HepG2 (cell line): ENCODE measurements around the gene AKAP9. TPM values are rescaled to one million over a fixed set of nuclear protein-coding genes. Genes with fewer than 3 reads are reported as not detected.

ENCODE experiments used
- ATAC-seq: fragments of 200-7000 bp; cut with Tn5 transposase; 3 replicates; pipeline ENCODE4 v1.9.1; 2020; ENCODE audit warnings: mild to moderate bottlenecking, moderate library complexity
- BruUV-seq: library from RNA; stranded (reverse); fragments of 400-500 nt; replicated peaks from 2 replicates; lab custom pipeline; 2021; lab: Mats Ljungman, UMichigan
- CTCF ChIA-PET: fragments of 300-600 bp; formaldehyde crosslinking; extraction: SDS; loops from one replicate; lab custom pipeline; 2021; ENCODE audit warnings: low total read pairs, inconsistent platforms, low intra/inter-chr PET ratio; lab: Yijun Ruan, JAX
- POLR2A ChIA-PET: fragments of 350-600 bp; sonication (Branson Sonifier 250); formaldehyde crosslinking; loops from one replicate; lab custom pipeline; 2020; ENCODE audit warnings: antibody characterized with exemption, inconsistent platforms; lab: Yijun Ruan, JAX
- DNase-seq: peaks from one replicate; pipeline ENCODE4 v3.0.0-alpha.2; 2015; ENCODE audit warnings: low spot score
- FAIRE-seq: peaks from 3 replicates; lab custom pipeline; 2011; peaks lifted over from hg19 to GRCh38; lab: Jason Lieb, UNC
- H2AFZ ChIP-seq: one replicate; pipeline ENCODE4 v1.6.1; 2011; ENCODE audit warnings: low read length, inconsistent platforms
- H3K27ac ChIP-seq: fragments of 300-600 bp; 3 replicates; pipeline ENCODE4 v1.8.0; 2011; ENCODE audit warnings: mixed run types, mild to moderate bottlenecking, mixed read lengths, low read length, inconsistent platforms; ENCODE audit not compliant: insufficient read depth; ENCODE audit errors: extremely low read length
- H3K27me3 ChIP-seq, 2 experiments: fragments of 200-600 bp in 1 of 2; 2 replicates in 1 of 2; 3 replicates in 1 of 2; pipeline versions ENCODE4 v1.6.0 to v1.8.0; 2011; ENCODE audit warnings: low read length in 2 of 2, mild to moderate bottlenecking in 2 of 2, moderate library complexity in 2 of 2, inconsistent platforms in 1 of 2; ENCODE audit not compliant: insufficient read depth in 2 of 2, control insufficient read depth in 1 of 2
- H3K36me3 ChIP-seq, 2 experiments: fragments of 200-600 bp in 1 of 2; replicated peaks in 1 of 2; 2 replicates in 1 of 2; 3 replicates in 1 of 2; pipeline versions ENCODE4 v1.5.1 to v1.8.0; 2011; ENCODE audit warnings: low read length in 2 of 2, inconsistent platforms in 1 of 2; ENCODE audit not compliant: insufficient read depth in 2 of 2, control insufficient read depth in 1 of 2
- H3K4me1 ChIP-seq: 2 replicates; pipeline ENCODE4 v1.5.1; 2012; ENCODE audit warnings: low read length, inconsistent platforms; ENCODE audit not compliant: insufficient read depth
- H3K4me2 ChIP-seq: 2 replicates; pipeline ENCODE4 v1.6.0; 2011; ENCODE audit warnings: low read depth, low read length, inconsistent platforms
- H3K4me3 ChIP-seq, 3 experiments: fragments of 200-600 bp in 1 of 3; sonication (generic), shearing (Covaris generic) in 1 of 3; replicated peaks in 1 of 3; 2 replicates each; pipeline ENCODE4 v1.5.1; 2011 to 2016; ENCODE audit warnings: low read length in 3 of 3, inconsistent platforms in 2 of 3, low read depth in 2 of 3, mild to moderate bottlenecking in 2 of 3, control low read depth in 1 of 3, mixed read lengths in 1 of 3; ENCODE audit not compliant: insufficient read depth in 1 of 3
- H3K79me2 ChIP-seq: one replicate; pipeline ENCODE4 v1.6.1; 2011; ENCODE audit warnings: low read length, inconsistent platforms; ENCODE audit not compliant: insufficient read depth
- H3K9ac ChIP-seq: 2 replicates; pipeline ENCODE4 v1.6.0; 2011; ENCODE audit warnings: mild to moderate bottlenecking, low read depth, low read length, inconsistent platforms; ENCODE audit not compliant: insufficient read depth
- H3K9me3 ChIP-seq: 2 replicates; pipeline ENCODE4 v1.5.1; 2012; ENCODE audit warnings: mild to moderate bottlenecking, low read length
- H4K20me1 ChIP-seq: 2 replicates; pipeline ENCODE4 v1.6.0; 2011; ENCODE audit warnings: inconsistent platforms, mild to moderate bottlenecking, low read length, moderate library complexity; ENCODE audit not compliant: insufficient read depth
- ARID2 ChIP-seq: sonication (generic); formaldehyde crosslinking; IDR thresholded peaks from 2 replicates; pipeline ENCODE4 v1.8.1; 2022; ENCODE audit warnings: mild to moderate bottlenecking, missing genetic modification reagents, borderline replicate concordance
- ARID5B ChIP-seq: IDR thresholded peaks from 2 replicates; pipeline ENCODE4 v1.4.0; 2020; ENCODE audit warnings: mild to moderate bottlenecking, missing genetic modification reagents
- E2F5 ChIP-seq: sonication (generic); formaldehyde crosslinking; conservative IDR thresholded peaks from 2 replicates; pipeline ENCODE4 v1.4.0; 2020; ENCODE audit warnings: missing genetic modification reagents
- FOXA3 ChIP-seq: IDR thresholded peaks from 2 replicates; pipeline ENCODE4 v1.6.1; 2016; ENCODE audit warnings: missing genetic modification reagents, missing compliant biosample characterization
- GTF2F1 ChIP-seq: fragments of 150-350 bp; IDR thresholded peaks from 2 replicates; pipeline ENCODE4 v1.6.1; 2014; ENCODE audit warnings: low read length
- HIC2 ChIP-seq: sonication (generic); formaldehyde crosslinking; IDR thresholded peaks from 2 replicates; pipeline ENCODE4 v1.9.0; 2022; ENCODE audit warnings: low read depth, missing genetic modification reagents
- JDP2 ChIP-seq: sonication (generic); formaldehyde crosslinking; IDR thresholded peaks from 2 replicates; pipeline ENCODE4 v1.8.1; 2022; ENCODE audit warnings: missing genetic modification reagents, borderline replicate concordance
- PATZ1 ChIP-seq: sonication (generic); formaldehyde crosslinking; IDR thresholded peaks from 2 replicates; pipeline ENCODE4 v1.4.0; 2020; ENCODE audit warnings: missing genetic modification reagents
- THAP7 ChIP-seq: sonication (generic); formaldehyde crosslinking; IDR thresholded peaks from 2 replicates; pipeline ENCODE4 v1.8.1; 2023; ENCODE audit warnings: mild to moderate bottlenecking, missing genetic modification reagents
- ZNF331 ChIP-seq: sonication (generic); formaldehyde crosslinking; IDR thresholded peaks from 2 replicates; pipeline ENCODE4 v1.4.0; 2020; ENCODE audit warnings: missing genetic modification reagents
- ZNF383 ChIP-seq: sonication (generic); formaldehyde crosslinking; IDR thresholded peaks from 2 replicates; pipeline ENCODE4 v1.4.0; 2020; ENCODE audit warnings: missing genetic modification reagents, mild to moderate bottlenecking, borderline replicate concordance
- ZNF530 ChIP-seq: sonication (generic); formaldehyde crosslinking; IDR thresholded peaks from 2 replicates; pipeline ENCODE4 v1.5.0; 2020; ENCODE audit warnings: low read depth, mild to moderate bottlenecking, missing genetic modification reagents
- WGBS: methylation state at CpG from one replicate; pipeline ENCODE4 v1.1.6; 2017; ENCODE audit warnings: low lambda C conversion rate; 5-methylcytosine and 5-hydroxymethylcytosine counted together
- in situ Hi-C: cut with HindIII; loops from 2 replicates; pipeline ENCODE4 v1.10.0; 2017; ENCODE audit warnings: low pct_unique_long_range_greater_than_20kb; ENCODE audit not compliant: extremely low pct_ligation_motif_present
- intact Hi-C: fragments of 100-400 bp; cut with micrococcal nuclease; formaldehyde crosslinking; loops from one replicate; pipeline ENCODE4 v1.10.0; 2022; ENCODE audit not compliant: unreplicated experiment
- polyA plus RNA-seq, 8 experiments: library from polyadenylated mRNA; depleted of rRNA in 3 of 8; stranded (reverse) in 7 of 8; unstranded in 1 of 8; fragments of >200 nt; fragmentation: Illumina TruSeq in 4 of 8; extraction: Trizol in 4 of 8; gene quantifications; 2 replicates each; pipeline versions ENCODE4 v1.2.1 to v1.2.3, GENCODE V29; 2011 to 2016; ENCODE audit warnings: low read depth in 4 of 8, missing spikeins in 1 of 8, mixed read lengths in 1 of 8; ENCODE audit not compliant: insufficient read depth in 1 of 8
- total RNA-seq, 5 experiments: library from RNA; depleted of rRNA; stranded (reverse); fragments of >200 nt; fragmentation: Illumina TruSeq; extraction: Trizol; gene quantifications; 2 replicates each; pipeline ENCODE4 v1.2.3, GENCODE V29; 2016; ENCODE audit warnings: low read depth in 1 of 5

Gene AKAP9
- total and polyA plus RNA-seq, 2 of the 13 experiments (the other 11 are each of a cell fraction or from before 2014, with no cell fraction given), result 27.6 to 33.1 TPM

- Histone ChIP-seq H3K4me2 (no peak overlapping the region), H3K9me3 (no peaks in the 10 kb centered on the region), H3K9ac (no peak overlapping the region), H2AFZ (no peak overlapping the region), H3K79me2 (no peaks in the 10 kb centered on the region), H3K4me1 (no peaks in the 10 kb centered on the region), H4K20me1 (no peaks in the 10 kb centered on the region), H3K27me3 (no peaks in the 10 kb centered on the region), H3K36me3 (peaks cover 3 to 44% of the 10 kb centered on the region in 2 experiments; a peak in 4 of 5 replicates), H3K4me3 (no peak overlapping the region), H3K27ac (no peak overlapping the region)
- in situ Hi-C loops (no loop called here), intact Hi-C loops (no loop called here)
- FAIRE-seq, result no peak
- TF ChIP-seq FOXA3 (CRISPR knock-in tag) (no peak), ZNF530 (CRISPR knock-in tag) (no peak), THAP7 (CRISPR knock-in tag) (no peak), ZNF383 (CRISPR knock-in tag) (no peak), ARID2 (CRISPR knock-in tag) (no peak), ZNF331 (CRISPR knock-in tag) (no peak), JDP2 (CRISPR knock-in tag) (no peak), PATZ1 (CRISPR knock-in tag) (no peak), GTF2F1 (no peak), HIC2 (CRISPR knock-in tag) (no peak), ARID5B (no peak), E2F5 (CRISPR knock-in tag) (no peak)
- no TSS peak for BruUV-seq
- no peak for ATAC-seq
- CTCF ChIA-PET, result no interaction called here
- POLR2A ChIA-PET, result no interaction called here
- WGBS, result 91% methylated on average over 3 of the region's 3 CpGs
- no peak for DNase-seq
Observed at GRCh38 chr7:92025260-92025659, 84.6 kb downstream of the AKAP9 start.
